HG03442 (cell line): ENCODE measurements around the gene TXLNG.

Experiments used
- ATAC-seq: cut with Tn5 transposase; IDR thresholded peaks from one replicate; pipeline ENCODE4 v1.9.1; 2021; ENCODE audit warnings: mild to moderate bottlenecking, moderate library complexity; ENCODE audit not compliant: unreplicated experiment

Gene TXLNG

DNA sequence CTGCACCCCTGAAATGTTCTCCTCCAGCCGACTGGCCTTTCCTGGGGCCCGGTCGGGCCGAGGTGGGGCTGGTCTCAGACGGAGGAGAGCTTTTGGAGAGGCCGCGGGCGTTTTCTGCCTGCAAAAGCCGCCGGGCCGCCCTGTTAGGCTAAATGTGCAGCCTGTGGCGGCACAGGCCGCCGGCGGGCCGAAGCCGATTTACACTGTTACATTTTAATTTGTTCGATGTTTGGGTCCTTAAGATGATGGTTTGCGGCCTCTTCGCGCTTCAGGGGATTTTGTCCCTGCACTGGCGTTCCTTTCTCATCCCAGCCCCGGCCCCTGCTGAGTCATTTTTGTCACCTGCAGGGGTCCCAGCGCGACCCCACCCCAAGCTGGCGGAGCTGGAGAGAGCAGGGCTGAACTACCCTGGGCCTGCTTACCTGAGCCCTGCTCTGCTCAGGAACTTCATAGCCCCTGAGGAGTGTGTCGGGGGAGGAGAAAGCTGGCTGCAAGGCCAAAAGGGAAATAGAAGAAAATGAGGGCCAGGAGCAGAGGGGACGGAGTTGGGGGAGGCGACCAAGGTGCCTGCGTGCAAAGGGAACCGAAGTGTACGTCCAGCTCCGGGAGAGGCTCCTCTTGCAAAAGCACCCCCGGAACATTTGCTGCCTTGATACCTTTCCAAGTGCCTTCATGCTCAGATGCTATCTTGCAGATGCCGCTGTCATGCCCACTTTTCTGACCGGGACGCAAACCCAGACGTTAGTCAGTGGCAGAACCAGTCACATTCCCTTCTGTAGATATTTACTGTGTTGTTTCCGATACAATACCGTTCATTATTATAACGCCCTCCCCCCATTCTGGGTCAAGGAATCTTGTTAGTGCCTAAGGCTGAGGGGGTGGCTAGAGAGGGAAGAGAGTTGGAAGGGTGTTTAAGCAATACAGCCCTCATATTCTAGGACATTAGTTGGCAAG, 84.9 kb downstream of the TXLNG start:
- ATAC-seq = peak; percentile 3

DNA sequence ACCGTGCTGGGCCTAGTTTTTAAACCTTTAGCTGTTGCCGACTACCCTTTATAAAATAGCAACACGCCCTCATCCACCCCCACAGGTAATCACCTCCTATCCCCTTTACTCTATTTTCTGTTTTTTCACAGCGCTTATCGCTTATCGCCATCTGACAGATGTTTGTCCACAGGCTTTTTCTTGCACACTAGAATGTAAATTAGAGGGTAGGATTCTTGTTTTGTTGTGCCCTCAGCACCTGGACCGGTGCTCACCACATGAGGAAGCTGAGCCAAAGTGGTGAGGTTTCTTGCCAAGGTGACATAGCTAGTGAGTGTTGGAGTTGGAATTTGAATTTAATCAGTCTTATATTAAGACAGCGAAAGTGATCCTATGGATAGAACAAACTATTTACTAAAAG, 86.8 kb downstream of the TXLNG start:
- no peak for ATAC-seq

DNA sequence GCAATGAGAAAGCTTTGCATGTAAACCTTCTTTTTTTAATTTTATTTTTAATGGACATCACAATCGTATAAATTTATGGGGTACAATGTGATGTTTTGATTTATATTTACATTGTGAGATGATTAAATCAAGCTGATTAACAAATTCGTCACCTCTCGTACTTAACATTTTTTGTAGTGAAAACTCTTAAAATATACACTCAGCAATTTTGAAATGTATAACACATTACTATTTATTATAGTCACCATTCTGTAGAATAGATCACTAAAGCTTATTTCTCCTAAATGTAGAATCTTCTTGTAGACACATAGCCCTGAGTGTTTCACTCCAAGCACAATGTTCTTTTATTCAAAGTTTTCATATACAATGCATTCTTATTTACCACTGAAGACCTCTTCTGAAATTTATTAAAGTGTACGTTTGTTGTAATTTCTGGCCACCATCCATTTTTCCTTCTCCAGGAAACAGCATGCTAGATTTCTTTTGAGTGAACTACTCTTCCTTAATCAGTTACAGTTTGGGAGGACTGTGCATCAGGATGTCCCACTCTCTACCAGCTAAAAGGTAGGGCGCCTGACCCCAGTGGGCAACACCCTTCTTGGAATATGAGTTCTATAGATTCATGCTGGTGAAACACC, 88.3 kb downstream of the TXLNG start:
- ATAC-seq = no peak

DNA sequence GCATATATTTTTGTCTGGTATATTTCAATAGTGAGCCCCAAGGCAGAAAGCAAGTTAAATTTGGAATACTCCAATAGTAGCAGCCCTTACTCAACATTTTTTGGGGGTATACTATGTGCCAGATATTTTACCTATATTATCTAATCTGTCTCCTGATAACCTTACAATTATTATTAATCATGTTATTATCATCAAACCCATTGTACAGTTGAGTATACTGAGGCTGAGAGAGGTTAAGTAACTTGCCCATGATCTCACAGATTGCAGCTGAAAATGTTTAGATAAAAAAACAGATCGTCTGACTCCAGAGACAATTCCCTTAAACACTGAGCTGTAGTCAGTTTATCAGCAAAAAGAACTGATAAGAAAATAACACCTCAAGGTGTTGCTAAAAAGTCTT, 90.4 kb downstream of the TXLNG start:
- no peak for ATAC-seq

DNA sequence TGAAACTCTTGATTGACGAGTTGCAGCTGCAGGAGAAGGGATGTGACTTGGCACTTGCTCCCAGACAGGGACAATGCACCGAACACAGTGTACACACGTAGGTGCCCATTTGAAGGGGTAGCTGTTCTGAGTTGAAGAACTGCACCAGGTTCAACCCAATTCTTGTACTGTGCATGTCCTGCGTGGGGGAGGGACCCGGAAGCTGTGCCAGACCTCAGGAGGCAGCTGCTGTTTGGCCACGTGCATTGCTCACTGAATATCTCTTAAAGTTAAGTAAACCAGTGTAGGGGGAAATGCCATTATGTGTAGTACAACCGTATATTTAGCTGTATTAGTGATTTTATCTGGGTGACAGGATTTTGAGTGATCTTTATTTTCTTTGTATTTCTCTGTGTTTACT, 95.9 kb downstream of the TXLNG start:
- ATAC-seq = no peak

DNA sequence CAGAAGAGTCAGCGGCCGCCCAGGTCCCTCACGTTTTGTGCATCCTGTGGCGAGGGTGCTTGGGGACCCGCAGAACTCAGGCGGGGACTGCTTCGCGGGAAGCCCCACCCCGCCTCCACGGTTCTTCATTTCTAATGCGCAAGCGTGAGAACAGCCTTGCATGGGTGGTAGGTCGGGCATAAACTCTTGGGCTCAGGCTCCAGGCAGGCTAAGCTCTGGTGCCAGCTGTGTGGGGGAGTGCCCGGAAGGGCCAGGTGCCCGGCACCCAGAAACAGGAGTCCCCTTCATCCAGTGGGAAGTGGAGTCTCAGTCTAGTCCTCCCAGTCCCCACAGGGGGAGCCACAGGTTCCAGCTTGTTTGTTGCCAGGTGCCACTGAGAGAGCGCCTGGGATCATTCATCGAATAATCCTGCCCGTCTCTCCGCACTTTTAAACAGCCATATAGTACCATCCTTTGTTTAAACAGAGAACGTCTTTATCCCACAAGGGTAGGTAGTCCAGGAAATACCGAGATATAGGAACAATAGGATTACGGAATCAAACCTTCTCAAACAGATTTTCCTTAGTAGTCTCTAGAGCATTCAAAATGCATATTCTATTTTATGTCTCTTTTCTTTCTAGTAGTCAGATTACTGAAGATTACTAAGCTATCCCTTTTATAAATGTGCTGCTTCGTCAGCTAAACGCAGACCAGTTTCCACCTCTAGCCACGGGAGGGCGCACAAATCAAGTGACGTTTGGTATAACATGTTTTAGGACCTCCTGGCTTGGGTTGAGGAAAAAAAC, 96.6 kb downstream of the TXLNG start:
- peak; percentile 68 for ATAC-seq

DNA sequence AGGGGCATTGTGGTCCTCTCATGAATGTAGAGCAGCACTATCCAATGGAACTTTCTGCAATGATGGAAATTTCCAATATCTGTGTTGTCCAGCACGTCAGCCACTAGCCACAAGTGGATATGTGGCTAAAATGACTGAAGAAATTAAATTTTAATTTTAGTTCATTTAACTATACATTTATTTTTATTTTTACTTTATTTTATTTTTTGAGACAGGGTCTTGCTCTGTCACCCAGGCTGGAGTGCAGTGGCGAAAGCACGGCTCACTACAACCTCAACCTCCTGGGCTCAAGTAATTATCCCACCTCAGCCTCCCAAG, 97.2 kb downstream of the TXLNG start:
- no peak for ATAC-seq

DNA sequence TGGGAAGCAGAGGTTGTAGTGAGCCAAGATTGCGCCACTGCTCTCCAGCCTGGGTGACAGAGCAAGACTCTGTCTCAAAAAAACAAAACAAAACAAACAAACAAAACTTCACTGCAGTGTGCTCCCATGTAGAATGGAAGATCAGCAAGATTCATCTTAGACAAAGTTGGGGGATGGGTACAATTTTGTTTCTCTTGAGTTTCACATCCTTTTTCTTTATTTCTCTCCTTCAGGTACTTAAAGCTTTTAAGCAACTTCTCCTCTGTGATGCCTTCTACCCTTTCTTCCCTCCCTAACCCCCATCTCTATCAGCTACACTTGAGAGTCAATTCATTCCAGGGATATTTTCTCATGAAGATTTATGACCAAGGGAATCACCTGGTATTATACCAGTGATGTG, 99.4 kb downstream of the TXLNG start:
- no peak for ATAC-seq

DNA sequence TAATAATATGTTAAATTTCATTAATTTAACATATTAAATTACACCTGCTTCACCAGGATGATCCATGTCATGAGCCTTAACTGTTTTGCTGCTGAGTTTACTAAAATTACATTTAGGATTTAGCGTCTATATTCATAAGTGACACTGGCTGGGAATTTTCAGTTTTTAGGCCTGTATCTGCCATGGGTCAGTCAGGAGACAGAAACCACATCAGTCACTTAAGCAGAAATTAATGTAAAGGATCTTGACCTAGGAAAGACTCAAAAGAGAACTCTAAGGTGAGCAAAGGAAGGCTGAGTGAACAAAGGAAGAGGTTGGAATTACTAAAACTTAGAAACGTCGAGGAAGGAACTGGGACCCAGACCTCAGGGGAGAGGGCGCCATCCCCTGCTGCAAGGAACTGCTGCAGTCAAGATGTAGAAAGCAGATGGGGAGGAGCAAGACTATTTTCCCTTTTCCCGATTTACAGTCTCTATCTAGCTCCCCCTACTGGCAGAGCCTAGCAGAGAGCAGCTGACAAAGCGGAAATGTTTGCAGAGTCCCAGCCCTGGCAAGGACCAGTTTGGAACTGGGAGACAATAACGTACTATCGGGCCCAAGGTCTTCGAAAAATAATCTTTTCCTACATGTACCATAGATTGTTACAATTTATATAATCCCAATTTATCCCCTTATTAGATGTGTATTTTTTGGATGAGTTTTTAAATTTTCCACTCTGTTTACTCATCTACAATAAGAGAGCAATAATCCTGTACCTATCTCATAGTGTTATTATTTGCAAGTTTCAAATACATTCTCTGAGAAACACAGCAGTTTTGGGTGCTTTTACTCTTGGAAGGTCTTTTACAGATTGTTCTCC, 106.5 kb downstream of the TXLNG start:
- ATAC-seq = no peak
